CD4-positive, alpha-beta T cell treated with Interleukin-2 at 100 ng/mL for 4 hours (primary cell): ENCODE data around the gene LENEP.
A peak's percentile ranks its signal among the peaks of the same experiment; 100 is the strongest.
"Not testable (repeated sequence)": the region's sequence is repeated elsewhere in the genome, so short reads cannot be mapped to it uniquely, and the experiment has no call there.

Source experiments
- DNase-seq: peaks from one replicate; pipeline ENCODE4 v3.0.0-alpha.2; 2020; ENCODE audit warnings: low spot score

LENEP gene

DNA sequence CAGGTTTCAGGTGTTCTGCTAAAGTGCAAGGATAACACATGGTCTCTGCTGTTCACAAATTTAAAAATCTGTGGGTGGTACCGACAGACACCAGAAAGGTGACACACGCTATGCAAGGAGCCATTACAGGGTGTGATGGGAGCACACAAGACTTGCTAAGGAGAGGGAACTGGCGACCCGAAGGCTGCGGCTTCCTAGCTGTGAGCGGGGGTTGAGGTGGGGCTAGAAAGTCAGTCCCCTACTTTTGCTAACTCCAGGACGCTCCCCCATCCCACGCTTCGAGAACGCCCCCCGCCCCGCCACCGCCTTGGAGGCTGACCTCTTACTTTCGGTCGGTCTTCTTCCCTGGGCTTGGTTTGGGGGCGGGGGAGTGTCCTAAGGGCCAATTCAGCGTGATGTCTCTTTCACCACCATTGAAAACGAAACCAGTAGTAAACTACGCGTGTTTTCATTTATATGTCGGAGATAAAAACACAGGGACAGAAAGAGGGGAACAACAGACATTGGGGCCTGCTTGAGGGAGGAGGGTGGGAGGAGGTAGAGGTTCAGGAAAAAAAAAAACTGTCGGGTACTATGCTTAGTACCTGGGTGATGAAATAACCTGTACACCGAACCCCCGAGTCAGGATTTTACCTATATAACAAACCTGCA is 17.9 kb upstream of the LENEP start:
- DNase-seq: peak; percentile 54

DNA sequence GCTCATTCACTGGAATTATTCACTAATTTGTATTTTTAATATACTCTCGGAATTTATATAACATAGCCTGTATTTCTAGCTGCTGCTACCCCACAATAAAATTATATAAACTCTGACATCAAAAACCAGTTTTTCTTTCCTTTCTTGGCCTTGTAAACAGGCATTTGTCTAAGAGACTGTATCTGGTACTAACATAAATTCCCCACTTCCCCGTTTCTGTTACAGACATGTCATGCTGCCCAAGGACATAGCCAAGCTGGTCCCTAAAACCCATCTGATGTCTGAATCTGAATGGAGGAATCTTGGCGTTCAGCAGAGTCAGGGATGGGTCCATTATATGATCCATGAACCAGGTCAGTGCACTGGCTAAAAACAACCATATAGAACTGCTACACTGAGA is 15.6 kb upstream of the LENEP start:
- DNase-seq: not testable (repeated sequence)

DNA sequence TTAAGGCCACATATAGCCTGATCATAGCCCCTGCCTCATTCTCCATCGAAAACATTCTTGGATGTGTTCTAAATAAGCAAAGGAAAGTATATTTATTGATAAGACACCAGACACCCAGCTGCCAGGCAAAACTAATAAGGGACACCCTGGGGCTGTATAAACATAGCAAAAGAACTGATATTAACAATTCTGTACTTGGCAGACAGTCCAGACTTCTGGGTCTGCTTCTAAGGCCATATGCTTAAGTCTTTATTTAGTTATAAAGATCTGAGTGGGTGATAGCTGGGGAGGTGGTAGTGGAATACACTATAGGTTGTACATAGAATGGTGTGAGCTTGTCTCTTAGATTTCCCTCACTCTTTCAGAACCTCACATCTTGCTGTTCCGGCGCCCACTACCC is 15.0 kb upstream of the LENEP start:
- DNase-seq: no peak

DNA sequence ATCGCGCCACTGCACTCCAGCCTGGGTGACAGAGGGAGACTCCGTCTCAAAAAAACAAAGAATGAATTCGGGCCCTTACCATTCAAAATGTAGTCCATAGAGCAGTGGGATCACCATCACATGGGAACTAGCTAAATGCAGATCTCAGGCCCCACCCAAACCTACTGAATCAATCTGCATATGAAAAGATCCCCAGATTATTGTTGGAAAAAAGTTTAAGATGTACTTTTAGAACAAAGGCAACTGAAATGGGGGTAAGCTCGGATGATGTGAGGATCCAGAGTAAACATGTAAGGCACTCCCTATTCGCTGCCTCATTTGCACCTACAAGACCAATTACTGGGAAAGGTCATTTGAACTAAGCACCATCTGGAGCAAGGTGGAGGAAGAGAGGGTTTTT is 11.0 kb upstream of the LENEP start:
- no peak for DNase-seq

DNA sequence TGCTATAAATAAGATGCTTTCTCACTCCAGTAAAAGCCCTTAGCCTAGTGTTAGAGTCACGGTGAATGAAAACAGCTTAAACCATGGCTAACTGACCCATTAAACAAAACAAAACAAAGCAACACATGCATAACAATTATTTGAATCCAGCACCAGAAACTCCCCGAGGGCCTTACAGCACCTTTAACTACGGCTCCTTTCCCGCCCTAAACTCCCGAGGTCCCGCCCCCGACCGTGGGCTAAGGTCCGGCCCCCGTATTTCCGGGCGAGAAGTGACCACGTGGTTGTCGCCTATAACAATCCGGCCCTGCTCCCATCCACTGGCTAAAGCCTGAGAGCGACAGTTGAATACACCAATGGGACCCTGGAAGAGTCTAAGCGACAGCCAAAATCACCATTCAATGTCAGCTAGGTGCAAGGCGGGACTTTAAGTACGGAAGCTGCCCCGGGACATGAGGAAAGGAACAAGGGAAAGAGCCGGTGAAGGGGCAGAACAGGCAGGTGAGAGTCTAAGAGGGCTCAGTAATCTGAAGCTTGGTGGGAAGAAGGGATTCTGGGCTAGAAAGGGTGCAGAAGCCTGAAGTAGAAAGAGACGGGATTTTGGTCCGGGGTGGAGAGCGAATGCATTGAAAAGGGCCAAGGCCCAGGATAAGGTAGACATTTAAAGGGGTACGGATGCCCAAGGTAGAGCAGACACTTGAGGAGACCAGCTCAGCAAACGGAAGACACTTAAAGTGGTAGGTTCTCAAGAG is 10.3 kb upstream of the LENEP start, which contains the start of gene FLAD1:
TSS of gene FLAD1 (plus strand) at position 448 of the 752 bp plus-strand sequence. CDS start 351 bp downstream, outside the sequence.
- DNase-seq: peak; percentile 99

DNA sequence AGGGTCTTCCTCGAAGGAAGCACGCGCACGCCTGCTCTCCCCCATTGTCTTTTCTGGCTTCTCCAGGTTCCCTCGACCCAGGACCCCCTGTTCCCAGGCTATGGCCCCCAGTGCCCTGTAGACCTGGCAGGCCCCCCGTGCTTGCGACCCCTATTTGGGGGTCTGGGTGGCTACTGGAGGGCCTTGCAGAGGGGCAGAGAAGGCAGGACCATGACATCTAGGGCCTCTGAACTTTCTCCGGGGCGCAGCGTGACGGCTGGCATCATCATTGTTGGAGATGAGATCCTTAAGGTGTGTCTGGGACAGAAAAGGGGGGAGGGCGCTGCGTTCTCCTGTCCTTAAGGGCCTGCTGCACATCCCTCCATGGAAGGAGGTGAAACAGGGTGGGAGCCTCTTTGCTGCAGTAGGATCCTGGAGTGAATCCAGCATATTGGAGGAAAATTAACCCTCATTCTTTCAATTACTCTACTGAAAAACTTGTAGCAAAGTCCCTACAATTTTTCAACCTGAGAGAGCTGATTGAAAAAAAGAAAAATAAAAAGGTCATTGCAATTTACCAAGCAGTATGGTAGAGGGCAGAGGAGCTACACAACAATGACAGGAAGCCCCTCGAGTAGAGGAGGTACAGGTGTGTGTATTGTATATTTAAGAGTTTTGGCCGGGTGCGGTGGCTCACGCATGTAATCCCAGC is 9.5 kb upstream of the LENEP start:
- no peak for DNase-seq

DNA sequence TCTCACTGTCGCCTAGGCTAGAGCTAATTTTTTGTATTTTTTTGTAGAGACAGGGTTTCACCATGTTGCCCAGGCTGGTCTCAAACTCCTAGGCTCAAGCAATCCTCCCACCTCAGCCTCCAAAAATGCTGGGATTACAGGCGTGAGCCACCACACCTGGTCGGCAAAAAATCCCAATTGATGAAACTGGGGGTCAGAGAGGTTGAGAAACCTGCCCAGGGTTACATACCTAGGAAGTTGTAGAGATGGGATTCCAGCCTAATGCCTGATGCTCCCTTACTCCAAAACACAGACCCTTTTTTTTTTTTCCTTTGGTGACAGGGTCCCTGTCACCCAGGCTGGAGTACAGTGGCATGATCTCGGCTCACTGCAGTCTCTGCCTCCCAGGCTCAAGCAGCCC is 6.7 kb upstream of the LENEP start:
- not testable (repeated sequence) for DNase-seq

DNA sequence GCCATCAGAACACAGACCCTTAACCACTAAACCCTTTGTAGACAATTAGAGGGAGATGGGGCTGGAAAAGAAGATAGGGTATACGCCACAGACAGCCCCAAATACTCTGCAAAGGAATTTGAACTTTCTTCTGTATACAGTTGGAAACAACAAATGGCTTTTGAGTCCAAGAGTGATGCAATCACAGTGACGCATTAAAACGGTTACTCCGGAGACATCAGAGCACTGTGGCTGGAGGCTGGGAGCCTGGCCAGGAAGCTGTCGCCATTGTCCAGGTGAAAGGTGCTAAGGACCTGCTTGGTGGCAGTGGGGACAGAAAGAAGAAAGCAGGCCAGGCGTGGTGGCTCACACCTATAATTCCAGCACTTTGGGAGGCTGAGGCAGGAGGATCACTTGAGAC is 6.1 kb upstream of the LENEP start:
- no peak for DNase-seq

DNA sequence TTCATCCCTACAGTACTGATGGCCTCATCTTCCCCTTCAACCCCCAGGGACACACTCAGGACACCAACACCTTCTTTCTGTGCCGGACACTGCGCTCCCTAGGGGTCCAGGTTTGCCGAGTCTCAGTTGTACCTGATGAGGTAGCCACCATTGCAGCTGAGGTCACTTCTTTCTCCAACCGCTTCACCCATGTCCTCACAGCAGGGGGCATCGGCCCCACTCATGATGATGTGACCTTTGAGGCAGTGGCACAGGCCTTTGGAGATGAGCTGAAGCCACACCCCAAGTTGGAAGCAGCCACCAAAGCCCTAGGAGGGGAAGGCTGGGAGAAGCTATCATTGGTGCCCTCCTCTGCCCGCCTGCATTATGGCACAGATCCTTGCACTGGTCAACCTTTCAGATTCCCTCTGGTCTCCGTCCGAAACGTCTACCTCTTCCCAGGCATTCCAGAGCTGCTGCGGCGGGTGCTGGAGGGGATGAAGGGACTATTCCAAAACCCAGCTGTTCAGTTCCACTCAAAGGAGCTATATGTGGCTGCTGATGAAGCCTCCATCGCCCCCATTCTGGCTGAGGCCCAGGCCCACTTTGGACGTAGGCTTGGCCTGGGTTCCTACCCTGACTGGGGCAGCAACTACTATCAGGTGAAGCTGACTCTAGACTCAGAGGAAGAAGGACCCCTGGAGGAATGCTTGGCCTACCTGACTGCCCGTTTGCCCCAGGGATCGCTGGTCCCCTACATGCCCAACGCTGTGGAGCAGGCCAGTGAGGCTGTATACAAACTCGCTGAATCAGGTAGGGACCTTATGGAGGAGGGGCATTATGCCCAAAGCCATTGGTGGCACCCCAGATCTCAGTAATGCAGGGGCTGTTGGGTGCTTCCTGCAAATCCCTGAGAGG is 5.1 kb upstream of the LENEP start:
- DNase-seq: no peak

DNA sequence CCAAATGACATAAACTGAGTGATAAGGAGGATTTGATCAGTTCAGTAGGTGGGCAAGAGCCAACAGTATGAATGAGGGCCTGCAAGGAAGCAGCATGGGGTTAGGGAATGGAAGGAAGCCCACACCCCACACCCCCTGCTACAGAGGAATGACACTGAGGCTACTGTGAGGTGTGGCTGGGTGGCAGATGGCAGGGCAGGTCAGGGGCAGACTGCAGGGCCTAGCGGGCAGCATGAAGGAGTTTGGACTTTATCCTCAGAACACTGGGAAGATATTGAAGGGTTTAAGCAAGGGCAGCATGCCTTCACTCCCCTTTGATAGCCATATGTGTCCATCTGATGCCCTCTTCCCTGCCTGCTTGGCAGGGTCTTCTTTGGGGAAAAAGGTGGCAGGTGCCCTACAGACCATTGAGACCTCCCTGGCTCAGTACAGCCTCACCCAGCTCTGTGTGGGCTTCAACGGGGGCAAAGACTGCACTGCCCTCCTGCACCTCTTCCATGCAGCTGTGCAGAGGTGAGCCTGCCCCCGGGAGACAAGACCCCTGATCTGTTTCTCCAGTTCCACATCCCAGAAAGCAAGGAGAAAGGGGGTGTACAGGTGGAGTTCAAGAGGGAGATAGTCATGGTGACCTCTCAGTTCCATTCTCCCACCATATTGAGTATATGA is 4.1 kb upstream of the LENEP start:
- DNase-seq: no peak

DNA sequence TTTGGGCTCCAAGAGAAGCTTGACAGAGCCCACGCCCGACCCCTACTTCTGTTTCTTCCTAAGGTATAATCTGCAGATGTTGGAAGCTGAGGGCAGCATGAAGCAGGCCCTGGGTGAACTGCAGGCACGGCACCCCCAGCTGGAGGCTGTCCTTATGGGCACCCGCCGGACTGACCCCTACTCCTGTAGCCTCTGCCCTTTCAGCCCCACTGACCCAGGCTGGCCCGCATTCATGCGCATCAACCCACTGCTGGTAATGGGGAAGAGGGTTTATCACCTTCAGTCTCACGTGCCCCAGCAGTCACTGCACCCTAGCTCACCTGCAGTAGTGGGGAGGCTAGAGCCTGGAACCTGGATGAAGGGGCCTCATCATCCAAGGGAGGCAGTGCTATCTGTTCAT is 3.1 kb upstream of the LENEP start:
- DNase-seq: no peak

DNA sequence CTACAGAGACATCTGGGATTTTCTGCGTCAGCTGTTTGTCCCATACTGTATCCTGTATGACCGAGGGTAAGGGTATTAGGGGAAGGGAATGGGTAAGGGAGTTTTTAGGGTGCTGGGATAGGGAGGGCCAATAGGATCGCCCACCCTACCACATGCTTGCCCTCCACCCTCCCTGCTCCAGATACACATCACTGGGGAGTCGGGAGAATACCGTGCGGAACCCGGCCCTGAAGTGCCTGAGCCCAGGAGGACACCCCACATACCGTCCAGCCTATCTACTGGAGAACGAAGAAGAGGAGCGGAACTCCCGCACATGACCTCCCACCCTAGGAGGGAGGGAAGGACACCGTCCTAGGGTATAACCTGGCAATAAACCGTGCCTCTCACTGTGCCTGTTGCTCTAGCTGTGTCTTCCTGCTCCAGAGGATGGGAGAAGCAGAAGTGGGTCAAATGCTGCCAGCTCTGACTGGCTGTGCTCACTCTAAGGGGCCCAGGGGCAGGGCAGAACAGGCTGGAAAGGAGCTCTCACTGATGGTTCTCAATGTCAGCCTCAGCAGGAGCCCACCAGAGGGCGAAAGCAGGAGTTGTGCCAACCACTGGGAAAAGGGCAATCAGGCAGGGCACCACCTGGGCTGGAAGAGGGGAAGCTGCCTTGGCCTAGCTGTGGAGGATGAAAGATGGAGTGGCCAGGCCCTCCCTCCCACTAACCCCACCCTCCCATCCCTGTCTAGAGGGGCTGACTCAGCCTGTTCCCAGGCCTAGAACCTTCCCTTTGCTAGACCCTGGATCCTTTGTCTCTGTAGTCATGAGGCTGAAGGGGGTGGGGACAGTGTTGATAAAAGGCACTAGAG is 440 bp upstream of the LENEP start:
- no peak for DNase-seq

DNA sequence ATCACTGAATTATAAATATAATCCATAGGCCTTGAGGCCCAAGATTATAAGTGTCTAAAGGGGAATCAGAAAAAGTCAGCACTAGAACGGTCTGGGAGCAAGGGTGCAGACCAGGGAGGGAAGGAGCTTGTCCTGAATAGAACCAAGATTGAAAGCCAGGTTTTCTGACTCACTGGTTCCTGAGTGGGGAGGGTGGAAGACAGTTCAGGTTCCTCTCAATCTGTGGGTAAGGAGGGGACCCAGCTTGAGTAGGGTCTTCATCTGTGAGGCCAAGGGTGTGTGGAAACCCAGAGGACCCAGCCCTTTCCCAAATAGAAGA is 842 bp downstream of the LENEP start:
- DNase-seq: no peak

DNA sequence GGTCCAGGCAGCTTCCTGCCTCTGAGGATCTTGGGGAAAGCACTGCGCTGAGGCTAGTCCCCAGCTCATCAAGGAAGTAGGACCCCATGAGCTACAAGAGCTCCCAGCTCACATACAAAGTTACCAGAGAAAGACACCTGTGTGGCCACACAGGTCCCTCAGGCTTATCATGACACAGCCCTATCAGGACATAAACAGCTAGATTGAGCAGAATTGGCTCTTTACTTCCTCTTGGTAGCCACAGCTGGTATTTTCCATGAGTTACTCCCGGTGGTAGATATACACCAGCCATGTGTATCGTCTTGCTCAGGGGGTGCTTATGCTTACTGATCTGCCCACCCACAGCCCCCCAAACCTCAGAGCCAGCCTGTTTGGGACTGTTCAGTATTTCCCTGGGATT is 1.2 kb downstream of the LENEP start:
- no peak for DNase-seq

DNA sequence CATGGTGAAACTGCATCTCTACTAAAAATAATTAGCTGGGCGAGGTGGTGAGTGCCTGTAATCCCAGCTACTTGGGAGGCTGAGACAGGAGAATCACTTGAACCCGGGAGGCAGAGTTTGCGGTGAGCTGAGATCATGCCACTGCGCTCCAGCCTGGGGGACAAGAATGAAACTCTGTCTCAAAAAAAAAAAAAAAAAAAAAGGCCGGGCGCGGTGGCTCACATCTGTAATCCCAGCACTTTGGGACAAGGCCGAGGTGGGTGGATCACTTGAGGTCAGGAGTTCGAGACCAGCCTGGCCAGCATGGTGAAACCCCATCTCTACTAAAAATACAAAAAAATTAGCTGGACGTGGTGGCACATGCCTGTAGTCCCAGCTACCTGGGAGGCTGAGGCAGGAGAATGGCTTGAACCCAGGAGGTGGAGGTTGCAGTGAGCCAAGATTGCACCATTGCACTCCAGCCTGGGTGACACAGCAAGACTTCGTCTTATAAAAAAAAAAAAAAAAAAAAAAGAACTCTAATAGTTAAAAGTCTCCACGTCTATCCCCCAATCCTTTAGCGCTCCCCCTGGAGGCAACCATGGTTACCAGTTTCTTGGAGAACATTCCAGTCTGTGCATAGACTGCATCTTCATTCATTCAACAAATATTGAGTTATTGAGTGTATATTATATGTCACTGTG is 2.1 kb downstream of the LENEP start:
- not testable (repeated sequence) for DNase-seq

DNA sequence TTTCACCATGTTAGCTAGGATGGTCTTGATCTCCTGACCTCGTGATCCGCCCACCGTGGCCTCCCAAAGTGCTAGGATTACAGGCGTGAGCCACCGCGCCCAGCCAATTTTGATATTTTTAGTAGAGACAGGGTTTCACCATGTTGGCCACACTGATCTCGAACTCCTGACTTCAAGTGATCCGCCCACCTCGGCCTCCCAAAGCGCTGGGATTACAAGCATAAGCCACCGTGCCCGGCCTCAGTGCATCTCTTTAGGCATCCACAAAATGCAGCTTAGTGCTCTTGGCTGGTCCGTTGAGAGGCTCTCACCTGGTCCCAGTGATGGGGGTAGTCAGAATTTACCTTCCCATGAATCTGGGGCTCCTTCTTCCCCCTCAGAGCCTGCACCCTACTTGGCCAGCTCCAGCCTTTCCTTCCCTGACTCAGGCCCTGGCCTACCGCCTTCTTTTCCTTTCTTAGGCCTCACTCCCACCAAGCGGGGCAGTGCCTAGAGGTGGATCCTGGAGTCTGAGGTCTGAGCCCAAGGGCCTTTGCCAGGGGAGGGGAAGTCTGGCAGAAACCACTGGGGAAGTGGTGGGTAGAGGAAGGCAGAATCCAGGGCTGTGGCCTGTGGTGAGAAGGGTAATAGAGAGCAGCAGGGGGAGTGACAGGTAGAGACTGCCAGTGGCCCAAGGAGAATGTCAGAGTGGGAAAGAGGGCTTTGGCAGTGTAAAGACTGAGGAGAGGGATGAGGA is 3.7 kb downstream of the LENEP start:
- DNase-seq: no peak

DNA sequence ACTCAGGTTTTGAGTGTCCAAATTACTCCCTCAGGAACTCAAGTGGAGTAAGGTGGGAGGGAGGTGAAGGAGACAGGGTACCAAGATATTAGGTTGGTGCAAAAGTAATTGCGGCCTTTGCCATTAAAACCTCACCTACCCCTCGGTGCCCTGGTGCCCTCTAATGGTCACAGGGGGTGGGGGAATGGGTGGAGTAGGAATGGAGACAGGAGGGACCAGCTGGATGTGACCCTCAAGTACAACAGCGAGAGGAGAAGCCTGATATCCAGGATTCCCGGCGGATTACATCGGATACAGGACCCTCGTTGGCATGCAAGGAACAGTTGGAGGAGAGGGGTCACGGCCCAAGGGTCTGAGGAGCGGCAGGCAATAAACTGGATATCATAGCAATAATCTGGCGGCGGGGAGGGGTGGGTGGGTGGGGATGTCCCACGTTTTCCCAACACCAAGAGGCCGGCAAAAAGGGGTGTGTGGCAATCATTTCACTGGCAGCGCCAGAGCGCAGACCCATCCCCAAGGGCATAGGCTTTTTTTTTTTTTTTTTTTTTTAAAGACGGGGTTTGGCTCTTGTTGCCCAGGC is 4.9 kb downstream of the LENEP start:
- no peak for DNase-seq

DNA sequence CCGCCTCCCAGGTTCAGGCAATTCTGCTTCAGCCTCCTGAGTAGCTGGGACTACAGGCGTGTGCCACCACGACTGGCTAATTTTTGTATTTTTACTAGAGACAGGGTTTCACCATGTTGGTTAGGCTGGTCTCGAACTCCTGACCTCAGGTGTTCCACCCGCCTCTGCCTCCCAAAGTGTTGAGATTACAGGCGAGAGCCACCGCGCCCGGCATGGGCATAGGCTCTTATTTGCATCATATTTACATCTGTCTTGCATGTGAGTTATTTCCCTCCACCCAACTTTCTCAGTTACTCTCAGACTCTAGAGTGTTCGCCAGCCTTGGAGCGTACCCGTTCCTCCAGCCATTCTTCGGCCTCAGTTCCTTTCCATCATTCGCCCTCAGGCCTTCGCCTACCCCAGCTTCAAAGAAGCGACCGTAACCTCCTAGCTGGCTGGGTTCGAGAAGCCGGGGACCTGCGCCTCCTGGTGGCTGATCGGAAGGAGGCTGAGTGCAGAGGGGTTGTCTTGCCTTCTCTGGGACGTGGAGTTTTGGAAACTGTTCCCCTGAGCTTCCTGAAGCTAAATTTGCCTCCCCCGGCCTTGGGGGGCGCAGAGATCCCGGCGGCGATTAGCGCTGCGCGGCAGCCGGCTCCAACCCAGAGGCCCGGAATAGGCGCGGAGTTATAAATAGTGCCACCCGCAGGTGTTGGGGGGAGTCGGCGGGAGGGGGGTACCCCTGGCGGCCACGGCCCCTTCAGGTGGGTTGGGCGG is 5.6 kb downstream of the LENEP start:
- DNase-seq: peak; percentile 74
